Sigmoid colon (tissue), 7 donors: Measurements from ENCODE around the gene TRIM66. TPM values are rescaled to one million over a fixed set of nuclear protein-coding genes. Genes with fewer than 3 reads are reported as not detected.

ENCODE experiments used
- DNase-seq: peaks from one replicate; pipeline ENCODE4 v3.0.0-alpha.2; 2019
- H3K27ac ChIP-seq, 4 donors: fragments of 200-600 bp; sonication (generic); one replicate each; pipeline ENCODE4 v1.5.1; 2016 to 2019; ENCODE audit warnings: mild to moderate bottlenecking in 1 of 4
- H3K27me3 ChIP-seq, 3 donors: fragments of 200-600 bp; sonication (generic); one replicate each; pipeline ENCODE4 v1.5.1; 2019; ENCODE audit warnings: mild to moderate bottlenecking in 1 of 3
- H3K36me3 ChIP-seq, 4 donors: fragments of 200-600 bp; sonication (generic); one replicate each; pipeline ENCODE4 v1.5.1; 2016 to 2019
- H3K4me1 ChIP-seq, 4 donors: fragments of 200-600 bp; sonication (generic); one replicate each; pipeline ENCODE4 v1.5.1; 2017 to 2019
- H3K4me3 ChIP-seq, 4 donors: fragments of 200-600 bp; sonication (generic); one replicate each; pipeline ENCODE4 v1.5.1; 2017 to 2019; ENCODE audit warnings: mild to moderate bottlenecking in 2 of 4, moderate library complexity in 1 of 4
- H3K9me3 ChIP-seq, 4 donors: fragments of 200-600 bp in 3 of 4; sonication (generic) in 3 of 4; one replicate each; pipeline versions ENCODE4 v1.5.1 to v1.6.1; 2013 to 2019
- CTCF ChIP-seq, 4 experiments: fragments of 450-650 bp in 3 of 4; fragments of 200-600 bp in 1 of 4; IDR thresholded peaks; one replicate each; pipeline ENCODE4 v1.5.1; 2016 to 2019; ENCODE audit warnings: antibody characterized with exemption in 4 of 4, mild to moderate bottlenecking in 3 of 4, moderate library complexity in 2 of 4
- EP300 ChIP-seq, 4 donors: sonication (generic); formaldehyde crosslinking; IDR thresholded peaks; one replicate each; pipeline ENCODE4 v1.6.1; 2017; ENCODE audit warnings: antibody characterized with exemption in 4 of 4
- POLR2A ChIP-seq, 2 donors: fragments of 450-650 bp; IDR thresholded peaks; one replicate each; pipeline ENCODE4 v1.6.1; 2016; ENCODE audit warnings: antibody characterized with exemption in 2 of 2, mild to moderate bottlenecking in 2 of 2, moderate library complexity in 2 of 2
- POLR2AphosphoS5 ChIP-seq, 4 donors: sonication (generic); formaldehyde crosslinking; IDR thresholded peaks; one replicate each; pipeline ENCODE4 v1.6.1; 2017; ENCODE audit warnings: antibody characterized with exemption in 4 of 4
- whole genome bisulfite sequencing, 2 donors: extraction: QIAGEN DNeasy Blood & Tissue Kit; methylation state at CpG; one replicate each; pipeline ENCODE4 v1.1.7; 2013; 5-methylcytosine and 5-hydroxymethylcytosine counted together
- intact Hi-C: fragments of 100-400 bp; cut with DNase I; formaldehyde crosslinking; loops from one replicate; pipeline ENCODE4 v1.15.1; 2023
- polyA plus RNA-seq, 3 donors: library from polyadenylated mRNA; stranded (reverse); fragments of 200-250 nt; gene quantifications; one replicate each; pipeline ENCODE4 v1.2.3, GENCODE V29; 2013
- total RNA-seq, 4 donors: library from RNA; depleted of rRNA; stranded (reverse); fragments of >200 nt; gene quantifications; one replicate each; pipeline ENCODE4 v1.1.0, GENCODE V29; 2016
- donor health status: healthy with polysubstance abuse.
- donor health status: Bipolar disorder and iron deficiency.
- donor health status: healthy.

The TRIM66 gene, protein sequence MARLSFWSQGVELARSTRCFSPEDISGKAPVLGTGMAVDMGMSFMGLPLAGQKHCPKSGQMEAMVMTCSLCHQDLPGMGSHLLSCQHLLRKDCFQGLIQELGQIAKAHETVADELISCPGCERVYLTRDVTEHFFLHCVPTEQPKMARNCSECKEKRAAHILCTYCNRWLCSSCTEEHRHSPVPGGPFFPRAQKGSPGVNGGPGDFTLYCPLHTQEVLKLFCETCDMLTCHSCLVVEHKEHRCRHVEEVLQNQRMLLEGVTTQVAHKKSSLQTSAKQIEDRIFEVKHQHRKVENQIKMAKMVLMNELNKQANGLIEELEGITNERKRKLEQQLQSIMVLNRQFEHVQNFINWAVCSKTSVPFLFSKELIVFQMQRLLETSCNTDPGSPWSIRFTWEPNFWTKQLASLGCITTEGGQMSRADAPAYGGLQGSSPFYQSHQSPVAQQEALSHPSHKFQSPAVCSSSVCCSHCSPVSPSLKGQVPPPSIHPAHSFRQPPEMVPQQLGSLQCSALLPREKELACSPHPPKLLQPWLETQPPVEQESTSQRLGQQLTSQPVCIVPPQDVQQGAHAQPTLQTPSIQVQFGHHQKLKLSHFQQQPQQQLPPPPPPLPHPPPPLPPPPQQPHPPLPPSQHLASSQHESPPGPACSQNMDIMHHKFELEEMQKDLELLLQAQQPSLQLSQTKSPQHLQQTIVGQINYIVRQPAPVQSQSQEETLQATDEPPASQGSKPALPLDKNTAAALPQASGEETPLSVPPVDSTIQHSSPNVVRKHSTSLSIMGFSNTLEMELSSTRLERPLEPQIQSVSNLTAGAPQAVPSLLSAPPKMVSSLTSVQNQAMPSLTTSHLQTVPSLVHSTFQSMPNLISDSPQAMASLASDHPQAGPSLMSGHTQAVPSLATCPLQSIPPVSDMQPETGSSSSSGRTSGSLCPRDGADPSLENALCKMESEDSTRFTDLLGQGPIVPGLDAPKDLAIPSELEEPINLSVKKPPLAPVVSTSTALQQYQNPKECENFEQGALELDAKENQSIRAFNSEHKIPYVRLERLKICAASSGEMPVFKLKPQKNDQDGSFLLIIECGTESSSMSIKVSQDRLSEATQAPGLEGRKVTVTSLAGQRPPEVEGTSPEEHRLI (N-terminal part only)
- total RNA-seq: 10 to 100 TPM in 2 of 4 donors, 1 to 10 TPM in 2; 1.8 to 24.4 (median 10.2) TPM
- 1 to 10 TPM in 2 of 3 donors, under 1 TPM in 1; 0.60 to 4.9 (median 2.3) TPM for polyA plus RNA-seq

DNA sequence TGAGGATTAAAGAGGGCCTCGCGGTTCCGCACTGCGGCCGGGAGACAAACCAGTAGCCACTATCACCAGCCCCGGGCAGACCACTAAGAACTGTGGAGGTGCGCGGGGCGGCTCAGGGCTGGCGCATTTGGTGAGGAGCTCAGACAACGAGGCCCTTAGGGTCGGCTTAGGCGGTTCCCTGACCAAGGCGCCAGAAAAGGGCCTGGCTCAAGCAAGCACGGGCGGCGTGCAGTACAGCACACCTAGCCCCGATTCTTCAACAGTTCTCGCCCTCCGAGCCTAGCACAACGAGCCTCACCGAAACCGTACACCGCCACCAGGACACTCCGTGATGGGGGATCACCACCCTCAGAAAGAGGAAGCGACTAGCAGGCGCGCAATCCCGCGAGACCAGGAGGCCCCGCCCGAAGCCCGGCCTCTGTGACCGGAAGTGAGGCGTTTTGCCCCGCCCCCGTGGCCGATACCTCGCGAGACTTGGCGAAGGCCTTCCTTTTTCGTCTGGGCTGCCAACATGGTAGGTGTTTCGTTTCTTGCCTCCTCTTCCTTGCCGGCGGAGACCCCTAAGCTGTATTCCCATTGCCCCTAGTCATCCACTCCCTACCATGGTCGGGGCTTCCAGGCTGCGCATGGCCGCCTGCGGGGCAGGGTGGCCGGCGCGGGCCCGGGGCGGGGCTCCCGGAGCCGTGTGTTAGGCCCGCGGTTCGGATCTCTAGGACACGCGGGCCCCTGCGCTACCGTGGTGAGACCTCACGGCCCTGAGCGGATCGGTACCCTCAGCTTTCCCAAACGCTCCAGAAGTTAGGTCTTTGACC lies at the start of gene TRIM66, which contains the start of gene RPL27A:
Gene TRIM66, minus strand, starts transcription at position 363 of the 812 bp plus-strand sequence. CDS start 10,391 bp downstream, outside the sequence.
Gene RPL27A, plus strand, starts transcription at position 490 of the 812 bp plus-strand sequence. Its CDS starts 22 bp downstream, at position 512.
- peak; percentile 99 for DNase-seq
- intact Hi-C loops: loop anchor here (5.0 kb wide), 2 partner anchors 230 to 280 kb away; partner anchors contain the start of genes AKIP1 and TMEM9B
- no peaks in the 10 kb centered on the region for H3K27me3 ChIP-seq
- H3K36me3 ChIP-seq: peaks cover 13 to 43% (median 26%) of the 10 kb centered on the region in 4 donors
- H3K9me3 ChIP-seq: no peaks in the 10 kb centered on the region
- H3K4me3 ChIP-seq: peak within 1 kb of the TSS; percentile 74 to 95 (median 92)
- peaks cover 0 to 29% (median 22%) of the 10 kb centered on the region in 4 donors for H3K4me1 ChIP-seq
- peak within 1 kb of the TSS; percentile 93 to 99 (median 96) for H3K27ac ChIP-seq
- 0 to 1% methylated on average over 67 of the region's 67 CpGs for WGBS, 2 donors
- TF ChIP-seq POLR2A (IDR thresholded peaks at IDR 0.05) (peak; percentile 99 to 100), EP300 (IDR thresholded peaks at IDR 0.05) (peak in 2 of 4 donors; percentile 3 to 23), POLR2AphosphoS5 (IDR thresholded peaks at IDR 0.05) (peak; percentile 100), CTCF (IDR thresholded peaks at IDR 0.05) (peak in 2 of 4 experiments; percentile 22 to 25)

GRCh38 chr11:8731647-8732323 lies 49.3 kb upstream of the TRIM66 start:
- 75 to 95% methylated on average over 3 of the region's 3 CpGs for WGBS, 2 donors
- intact Hi-C loops: no loop called here
- DNase-seq: no peak
- peak overlapping the region; percentile 90 to 98 (median 96) for H3K27ac ChIP-seq
- H3K4me3 ChIP-seq: no peak overlapping the region
- peaks cover 0 to 81% (median 77%) of the 10 kb centered on the region in 4 donors for H3K4me1 ChIP-seq
- H3K36me3 ChIP-seq: peaks cover 0 to 23% (median 0%) of the 10 kb centered on the region in 4 donors
- no peaks in the 10 kb centered on the region for H3K9me3 ChIP-seq
- no peak for TF ChIP-seq EP300 (IDR thresholded peaks at IDR 0.05)
- no peak for TF ChIP-seq POLR2AphosphoS5 (IDR thresholded peaks at IDR 0.05)
- no peak for TF ChIP-seq POLR2A (IDR thresholded peaks at IDR 0.05)
- TF ChIP-seq CTCF (IDR thresholded peaks at IDR 0.05): no peak
- no peaks in the 10 kb centered on the region for H3K27me3 ChIP-seq

GRCh38 chr11:8730697-8731020 lies 48.2 kb upstream of the TRIM66 start:
- peaks cover 0 to 84% (median 78%) of the 10 kb centered on the region in 4 donors for H3K4me1 ChIP-seq

More at GRCh38 chr11:8730697-8731020, 48.2 kb upstream of the TRIM66 start:
- DNase-seq: no peak
- peak overlapping the region; percentile 90 to 98 (median 96) for H3K27ac ChIP-seq
- H3K27me3 ChIP-seq: no peaks in the 10 kb centered on the region
- peaks cover 0 to 24% (median 3%) of the 10 kb centered on the region in 4 donors for H3K36me3 ChIP-seq
- H3K9me3 ChIP-seq: no peaks in the 10 kb centered on the region
- H3K4me3 ChIP-seq: no peak overlapping the region
- intact Hi-C loops: no loop called here
- WGBS, 2 donors: 96% methylated on average over 23 of the region's 23 CpGs
- TF ChIP-seq POLR2AphosphoS5 (IDR thresholded peaks at IDR 0.05): no peak
- TF ChIP-seq CTCF (IDR thresholded peaks at IDR 0.05): no peak
- TF ChIP-seq POLR2A (IDR thresholded peaks at IDR 0.05): no peak
- TF ChIP-seq EP300 (IDR thresholded peaks at IDR 0.05): no peak
